ENCODE data around the gene MFAP4.
"Not testable (repeated sequence)": the region's sequence is repeated elsewhere in the genome, so short reads cannot be mapped to it uniquely, and the experiment has no call there.

The MFAP4 gene

DNA sequence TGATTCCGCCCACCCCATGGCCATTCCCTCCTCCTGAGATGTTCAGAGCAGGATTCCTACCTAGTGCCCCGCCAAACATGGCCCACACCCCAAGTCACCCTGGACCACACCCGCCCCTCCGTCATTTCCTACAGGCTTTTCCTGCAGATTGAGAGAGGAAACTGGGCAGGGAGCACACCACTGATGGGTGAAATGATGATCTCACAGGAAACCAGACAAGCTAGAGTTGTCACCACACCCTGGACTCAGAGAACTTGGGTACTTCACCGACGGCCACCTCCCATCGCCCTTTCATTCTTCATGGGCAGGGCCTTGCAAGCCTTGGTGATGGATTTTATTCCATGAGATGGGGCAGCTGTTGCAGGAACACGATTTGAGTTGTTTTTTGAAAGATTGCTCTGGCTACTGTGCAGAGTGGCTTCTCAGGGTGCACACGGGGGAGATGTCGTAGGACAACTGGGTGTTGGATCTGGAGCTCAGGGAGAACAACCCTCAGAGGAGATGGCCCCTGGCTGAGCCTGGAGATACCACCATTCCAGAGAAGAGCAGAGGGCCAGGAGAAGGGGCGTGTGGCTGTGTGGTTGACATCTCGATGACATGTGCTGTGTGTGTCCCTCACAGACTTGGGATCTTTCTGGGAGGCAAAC, 17.0 kb downstream of the MFAP4 start:
- DNase-seq = no peak

DNA sequence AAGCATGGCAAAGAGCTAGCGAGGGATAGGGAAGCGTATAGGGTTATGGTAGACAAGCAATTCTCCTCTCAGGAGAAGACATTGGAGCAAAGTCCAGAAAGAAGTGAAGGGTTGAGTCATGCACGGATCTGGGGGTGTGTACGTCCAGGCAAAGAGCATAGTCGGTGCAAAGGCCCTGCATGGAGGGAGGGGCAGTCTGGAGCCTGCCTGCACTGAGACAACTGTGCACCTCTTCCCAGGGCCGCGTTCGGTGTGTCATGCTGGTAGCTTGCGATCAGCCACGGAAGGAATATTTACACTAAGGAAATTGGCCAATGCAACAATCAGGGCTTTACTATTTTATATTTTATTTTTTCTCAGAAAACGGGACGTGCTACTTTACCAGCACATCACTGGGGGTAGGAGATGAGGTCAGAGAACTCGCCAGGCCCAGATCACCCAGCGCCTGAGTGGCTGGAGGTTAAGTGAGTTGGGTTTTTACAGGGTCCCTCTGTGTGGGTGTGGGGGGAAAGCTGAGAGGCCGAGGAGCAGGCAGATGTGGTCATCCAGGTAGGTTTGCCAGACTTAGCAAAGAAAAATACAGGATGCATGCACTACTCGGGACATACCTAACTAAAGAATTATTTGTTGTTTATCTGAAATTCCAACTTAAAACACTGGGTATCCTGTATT, 17.7 kb downstream of the MFAP4 start:
- no peak for DNase-seq

DNA sequence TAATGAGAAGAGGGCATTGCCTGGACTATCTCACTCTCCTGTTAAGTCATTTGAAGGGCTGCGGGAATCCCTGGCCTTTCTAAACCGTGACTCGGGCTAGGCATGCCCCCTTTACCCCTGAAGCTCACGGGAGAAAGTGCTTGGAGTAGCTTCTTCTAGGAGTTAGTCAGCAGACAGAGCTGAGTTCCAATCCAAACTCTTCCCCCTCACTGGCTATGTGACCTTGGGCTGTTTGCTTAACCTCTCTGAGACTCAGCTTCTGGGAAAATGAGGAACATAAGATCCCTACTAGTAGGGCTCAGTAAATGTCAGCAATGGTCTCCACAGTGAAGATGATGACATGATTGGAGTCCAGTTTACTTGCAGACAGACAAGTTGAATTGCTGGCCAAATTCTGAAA, 18.8 kb downstream of the MFAP4 start:
- no peak for DNase-seq

DNA sequence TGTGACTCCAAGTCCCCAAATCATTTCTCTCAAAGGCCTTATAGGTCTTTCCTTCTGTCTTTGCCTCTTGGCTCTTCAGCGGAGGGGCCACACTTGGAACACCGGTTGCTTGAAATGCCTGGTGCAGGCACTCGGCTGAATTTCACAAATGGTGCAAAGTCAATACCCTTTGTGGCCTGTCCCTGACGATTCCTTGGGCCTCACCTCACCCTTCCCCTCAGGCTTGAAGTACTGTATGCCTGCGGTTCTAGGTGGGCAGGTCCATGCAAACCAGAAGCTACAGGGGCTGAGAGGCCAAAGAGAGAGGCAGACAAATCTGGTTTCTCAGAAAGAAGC, 20.4 kb downstream of the MFAP4 start:
- no peak for DNase-seq

DNA sequence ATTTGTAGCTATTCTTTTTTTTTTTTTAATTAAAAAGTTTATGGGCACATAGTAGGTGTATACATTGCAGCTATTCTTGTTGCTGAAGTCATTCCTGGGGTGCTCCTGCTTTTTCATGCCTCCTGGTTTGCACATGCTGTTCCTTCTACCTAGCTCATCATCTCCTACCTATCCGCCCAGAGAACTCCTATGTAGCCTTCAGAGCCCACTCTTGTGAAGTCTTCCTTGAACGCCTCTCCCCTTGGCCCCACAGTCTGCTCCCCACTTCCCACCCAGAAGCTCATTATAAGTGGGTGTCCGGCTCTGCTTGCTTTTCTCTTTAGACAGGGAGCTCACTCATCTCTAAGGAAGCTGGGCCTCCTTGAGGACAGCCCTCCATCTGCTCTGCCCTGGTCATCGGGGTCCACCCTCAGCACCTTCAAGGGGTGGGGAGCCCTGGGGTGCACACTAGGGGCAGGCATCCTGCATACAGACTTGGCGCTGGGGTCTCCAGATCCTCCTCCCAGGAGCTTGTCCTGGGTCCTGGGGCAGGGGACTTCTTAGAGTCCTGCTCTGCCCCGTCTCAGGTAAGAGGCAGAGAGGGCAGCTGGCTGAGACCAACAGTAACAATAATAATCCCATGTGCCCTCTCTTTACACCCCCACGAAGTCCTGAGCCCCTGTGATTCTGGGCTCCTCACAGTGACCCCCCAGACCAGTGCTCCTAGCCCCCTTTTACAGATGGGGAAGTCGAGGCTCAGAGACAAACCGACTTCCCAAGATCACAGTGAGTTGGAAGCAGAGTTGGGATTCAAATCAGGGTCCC, 21.0 kb downstream of the MFAP4 start:
- DNase-seq = no peak

DNA sequence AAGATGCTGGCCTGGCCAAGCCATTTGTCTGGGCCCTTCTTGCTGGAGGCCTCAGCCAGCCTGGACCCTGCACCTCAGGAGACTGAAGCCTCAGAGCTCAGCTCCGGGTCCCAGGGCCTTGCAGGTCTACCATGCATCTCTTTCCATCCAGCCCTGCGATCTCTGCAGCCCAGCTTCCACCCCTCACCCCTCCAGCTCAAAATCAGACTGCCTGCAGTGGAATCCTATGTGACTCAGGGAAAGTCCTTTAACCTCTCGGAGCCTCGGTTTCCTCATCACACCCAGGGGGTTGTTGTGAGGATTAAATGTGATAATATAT, 21.5 kb downstream of the MFAP4 start:
- DNase-seq = no peak

DNA sequence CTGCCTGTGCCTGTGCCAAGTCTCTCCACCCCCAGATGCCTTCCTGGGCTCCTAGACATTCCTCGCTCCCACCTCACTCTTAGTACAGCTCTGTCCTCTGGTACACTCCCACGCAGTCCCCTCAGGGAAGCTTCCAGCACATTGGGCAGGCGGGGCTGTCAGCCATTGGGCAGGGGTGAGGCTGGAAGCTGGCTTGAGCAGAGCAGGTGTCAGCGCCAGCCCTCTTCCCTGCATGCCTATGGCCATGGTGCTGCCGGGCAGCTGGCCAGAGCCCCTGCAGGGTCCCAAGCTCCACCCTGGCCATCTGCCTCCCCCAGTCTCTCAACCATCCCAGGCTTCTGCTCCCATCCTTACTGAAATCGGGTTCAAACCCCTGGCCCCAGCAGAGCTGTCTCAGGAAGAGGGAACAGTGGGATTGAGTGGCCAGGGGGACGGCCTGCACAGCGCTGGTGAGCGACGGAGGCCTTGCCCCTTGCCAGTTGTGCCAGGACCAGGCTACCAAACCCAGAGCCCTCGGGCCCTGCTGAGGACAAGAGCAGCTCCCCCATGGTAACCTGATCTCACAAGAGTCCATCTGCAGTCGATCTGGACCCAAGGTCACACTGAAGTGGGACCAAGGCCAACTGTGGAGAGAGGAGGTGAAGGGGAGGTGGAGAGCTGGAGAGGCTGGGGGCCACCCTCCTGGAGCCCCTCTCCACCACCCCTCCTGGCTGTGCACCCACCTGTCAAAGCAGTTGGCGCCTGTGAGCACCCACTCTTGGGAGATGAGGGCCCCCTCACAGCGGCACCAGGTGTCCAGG, 22.1 kb downstream of the MFAP4 start:
- DNase-seq = peak; percentile 59 to 89

DNA sequence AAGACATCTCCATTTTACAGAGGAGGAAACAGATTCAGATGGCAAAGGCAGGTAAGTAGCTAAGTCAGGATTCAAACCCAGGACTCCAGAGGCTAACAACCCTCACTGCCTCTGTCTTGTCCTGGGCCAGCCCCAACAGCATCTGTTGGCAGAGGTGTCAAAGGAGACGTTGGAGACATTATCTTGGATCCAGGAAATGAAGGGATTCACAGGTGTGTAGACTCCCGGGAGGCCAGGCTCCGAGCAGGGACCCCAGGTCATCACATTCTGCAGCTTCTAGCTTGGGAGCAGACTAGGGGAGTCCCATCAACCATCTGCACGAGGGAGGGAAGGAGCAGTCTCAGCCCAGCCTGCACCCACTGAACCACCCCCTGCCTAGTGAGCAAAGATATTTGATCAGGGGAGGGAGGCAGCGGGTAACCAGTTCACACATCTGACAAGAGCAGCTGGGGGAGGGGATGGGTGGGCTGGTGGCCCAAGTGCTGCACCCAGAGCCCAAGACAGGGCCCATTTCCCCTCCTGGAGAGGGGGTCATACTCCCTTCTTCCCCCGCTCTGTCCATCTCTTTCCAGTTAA, 23.4 kb downstream of the MFAP4 start:
- no peak for DNase-seq

DNA sequence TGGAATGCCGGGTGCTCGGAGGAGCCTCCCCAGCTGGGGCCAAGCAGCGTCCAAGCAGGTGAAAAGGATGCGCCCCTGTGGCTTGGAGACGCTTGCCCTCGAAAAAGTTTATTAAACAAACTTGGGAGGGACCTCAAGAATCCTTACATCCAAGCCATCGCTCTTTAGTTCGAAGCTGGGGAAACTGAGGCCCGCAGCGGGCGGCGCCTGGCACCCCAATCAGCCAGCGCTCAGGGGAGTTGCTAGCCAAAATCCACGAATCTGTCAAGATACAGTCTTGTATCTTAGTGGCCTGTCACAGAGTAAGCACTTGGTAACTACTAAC, 23.9 kb downstream of the MFAP4 start:
- DNase-seq = no peak

DNA sequence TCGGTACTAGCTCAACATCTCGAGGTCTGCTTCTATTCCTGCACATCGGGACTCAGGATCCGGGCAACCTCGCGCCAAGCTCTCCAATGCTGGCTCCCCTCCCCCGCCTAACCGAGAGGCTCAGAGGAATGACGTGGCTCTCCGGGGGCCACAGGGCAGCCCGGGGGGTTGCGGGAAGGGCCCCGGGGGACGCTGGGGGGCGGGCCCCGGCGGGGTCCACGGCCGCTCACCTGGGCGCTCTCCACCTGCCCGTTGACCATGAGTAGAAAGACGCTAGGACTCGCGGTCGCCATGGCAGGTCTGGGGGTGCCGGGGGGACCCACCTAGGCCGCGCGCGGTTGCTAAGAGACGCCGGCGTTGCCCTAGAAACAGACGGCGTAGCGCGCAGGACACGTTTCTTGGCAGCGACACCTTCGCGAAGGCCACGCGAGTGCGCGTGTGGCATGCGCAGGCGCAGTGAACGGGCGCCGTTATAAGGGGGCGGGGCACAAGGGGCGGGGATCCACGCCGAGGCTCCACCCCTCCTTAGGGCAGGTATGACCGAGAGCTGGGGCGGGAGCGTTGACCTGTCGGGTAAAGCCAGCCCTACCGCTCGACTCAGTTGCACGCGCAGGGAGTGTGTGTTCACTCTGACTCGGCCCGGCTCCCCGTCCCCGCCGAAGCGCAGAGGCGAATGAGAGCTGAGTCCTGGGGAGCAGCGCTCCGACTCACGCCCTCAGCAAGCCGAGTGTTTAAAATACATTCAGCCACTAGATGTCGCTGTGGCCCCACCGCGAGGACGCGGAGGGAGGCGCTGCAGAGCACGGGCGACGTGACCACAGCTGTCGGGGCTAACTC, 24.5 kb downstream of the MFAP4 start, which contains the start of gene B9D1:
TSS of gene B9D1 (minus strand) at position 447 of the 837 bp plus-strand sequence. CDS start at position 293, 154 bp downstream.
- peak; percentile 82 to 93 for DNase-seq

DNA sequence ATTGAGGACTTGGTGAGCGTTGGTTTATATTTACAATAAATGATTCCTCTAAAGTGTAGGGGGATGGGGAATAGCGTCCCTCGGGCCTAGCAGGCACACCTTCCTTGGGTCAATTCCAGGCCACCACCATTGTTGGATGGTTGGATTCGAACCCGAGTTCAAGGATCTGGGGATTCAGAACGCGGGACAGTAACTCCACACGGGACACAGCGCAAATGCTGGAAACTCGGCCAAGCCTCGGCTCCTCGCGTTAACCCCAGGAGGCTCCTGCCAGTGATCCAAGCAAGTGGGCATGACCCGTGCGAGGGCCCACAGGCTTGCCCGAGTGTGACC, 25.1 kb downstream of the MFAP4 start:
- no peak for DNase-seq

DNA sequence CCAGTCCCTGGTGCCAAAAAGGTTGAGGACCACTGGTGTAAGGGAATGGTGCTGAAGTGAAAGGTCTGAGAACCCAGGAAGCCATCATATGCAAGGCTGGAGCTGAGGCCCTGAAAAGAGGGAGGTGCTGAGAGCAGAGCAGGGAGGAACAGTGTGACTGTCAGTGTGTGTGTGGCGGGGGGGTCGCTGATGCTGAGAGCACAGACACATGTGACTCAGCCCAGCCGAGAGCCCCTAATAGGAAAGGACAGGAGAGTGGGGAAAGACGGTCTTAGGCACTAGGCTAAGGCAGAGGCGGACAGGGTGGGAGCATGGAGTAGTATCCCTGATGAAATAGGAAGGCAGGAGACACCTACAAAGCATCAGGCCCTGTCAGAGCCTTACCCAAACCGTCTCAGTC, 25.7 kb downstream of the MFAP4 start:
- DNase-seq = no peak

DNA sequence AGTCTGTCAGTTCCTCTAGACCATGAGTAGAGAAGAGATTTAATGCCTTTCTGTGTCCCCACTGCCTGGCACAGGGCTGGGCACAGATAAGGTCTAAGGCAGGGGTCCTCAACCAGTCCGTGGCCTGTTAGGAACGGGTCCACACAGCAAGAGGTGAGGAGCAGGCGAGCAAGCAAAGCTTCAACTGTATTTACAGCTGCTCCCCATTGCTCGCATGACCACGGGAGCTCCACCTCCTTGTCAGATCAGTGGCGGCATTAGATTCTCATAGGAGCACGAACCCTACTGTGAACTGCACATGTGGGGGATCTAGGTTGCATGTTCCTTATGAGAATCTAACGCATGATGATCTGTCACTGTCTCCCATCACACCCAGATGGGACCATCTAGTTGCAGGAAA, 26.2 kb downstream of the MFAP4 start:
- DNase-seq = no peak

DNA sequence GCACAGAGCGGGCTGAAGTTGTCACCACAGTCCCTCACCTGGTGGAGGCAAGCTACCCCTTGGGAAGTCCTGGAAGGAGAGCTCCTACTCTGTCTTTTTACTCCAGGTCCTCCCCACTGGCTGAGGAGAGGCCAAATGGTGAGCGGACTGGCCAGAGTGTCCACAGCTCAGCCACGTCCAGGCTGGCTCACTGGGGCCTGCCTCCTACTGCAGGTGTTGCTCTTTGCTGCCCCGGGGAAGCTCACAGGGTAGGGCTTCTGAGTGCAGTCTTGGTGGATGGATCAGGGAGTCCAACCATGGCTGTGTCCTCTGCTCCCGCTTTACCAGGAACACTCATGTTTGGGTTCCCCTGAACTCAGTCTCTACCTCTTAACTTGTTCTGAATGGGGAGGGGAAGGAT, 27.1 kb downstream of the MFAP4 start:
- DNase-seq = no peak

DNA sequence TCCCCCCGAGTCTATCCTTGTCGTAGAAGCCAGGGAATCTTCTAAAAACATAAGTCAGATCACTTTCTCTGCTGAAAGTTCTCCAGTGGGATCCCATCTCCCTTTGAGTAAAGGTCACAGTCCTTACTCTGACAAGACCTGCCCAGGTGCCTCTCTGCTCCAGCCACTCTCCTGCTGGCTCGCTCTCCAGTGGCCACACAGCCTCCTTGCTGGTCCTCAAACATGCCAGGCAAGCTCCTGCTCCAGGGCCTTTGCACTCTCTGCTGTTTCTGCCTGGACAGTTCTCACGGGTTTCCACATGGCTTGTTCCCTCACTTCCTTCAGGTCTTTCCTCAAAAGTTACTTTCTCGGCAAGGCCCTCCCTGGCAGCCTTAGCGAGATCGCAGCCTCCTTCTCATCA, 27.8 kb downstream of the MFAP4 start:
- DNase-seq = no peak

DNA sequence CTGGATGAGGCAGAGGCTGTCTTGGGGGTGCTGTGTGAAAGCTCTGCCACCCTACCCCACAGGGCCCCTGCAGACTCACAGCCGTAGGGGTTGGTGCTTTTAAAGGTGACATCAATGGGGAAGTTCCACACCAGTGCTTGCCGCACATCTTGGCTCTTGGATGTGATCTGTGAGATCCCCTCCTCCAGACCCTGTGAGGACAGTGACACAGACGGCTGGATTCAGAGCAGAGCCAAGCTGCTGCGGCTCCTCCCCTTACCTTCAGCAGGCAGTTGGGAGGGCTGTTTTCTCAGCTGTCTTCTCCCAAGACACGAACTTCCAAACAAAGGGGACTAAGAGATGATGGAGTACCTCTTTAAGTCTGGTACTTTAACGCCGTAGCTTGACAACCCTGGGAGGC, 29.2 kb downstream of the MFAP4 start:
- no peak for DNase-seq

DNA sequence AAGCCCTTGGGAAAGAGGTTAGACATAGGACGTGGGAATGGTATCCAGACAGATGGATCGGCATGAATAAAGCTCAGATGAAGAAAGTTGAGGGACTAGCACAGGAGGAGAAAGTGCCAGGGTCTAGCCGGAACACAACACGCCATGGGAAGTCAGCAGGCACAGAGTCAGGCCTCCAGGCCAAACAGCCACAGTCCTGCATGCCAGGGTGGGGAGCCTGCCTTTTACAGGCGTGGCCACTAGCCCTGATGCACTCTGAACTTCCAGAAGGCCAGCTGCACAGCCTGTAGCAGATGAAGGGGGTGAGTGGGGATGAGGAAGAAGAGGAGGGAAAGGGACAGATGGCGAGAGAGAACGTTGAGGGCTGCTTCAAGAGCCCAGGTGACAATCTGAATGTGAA, 29.6 kb downstream of the MFAP4 start:
- no peak for DNase-seq

DNA sequence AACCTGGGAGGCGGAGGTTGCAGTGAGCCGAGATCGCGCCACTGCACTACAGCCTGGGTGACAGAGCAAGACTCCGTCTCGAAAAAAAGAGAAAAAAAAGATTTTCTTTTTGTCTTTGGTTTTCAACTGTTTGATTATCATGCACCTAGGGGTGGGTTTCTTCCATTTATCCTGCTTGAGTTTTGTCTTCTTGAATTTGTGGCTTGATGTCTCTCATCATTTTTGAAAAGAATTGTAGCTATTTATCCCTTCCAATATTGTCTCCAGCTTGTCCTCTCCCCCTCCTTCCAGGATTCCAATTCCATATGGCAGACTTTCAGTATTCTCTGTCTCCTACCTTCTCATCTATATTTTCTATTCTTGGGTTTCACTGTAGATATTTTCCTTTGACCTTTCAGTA, 32.2 kb downstream of the MFAP4 start:
- no peak for DNase-seq

DNA sequence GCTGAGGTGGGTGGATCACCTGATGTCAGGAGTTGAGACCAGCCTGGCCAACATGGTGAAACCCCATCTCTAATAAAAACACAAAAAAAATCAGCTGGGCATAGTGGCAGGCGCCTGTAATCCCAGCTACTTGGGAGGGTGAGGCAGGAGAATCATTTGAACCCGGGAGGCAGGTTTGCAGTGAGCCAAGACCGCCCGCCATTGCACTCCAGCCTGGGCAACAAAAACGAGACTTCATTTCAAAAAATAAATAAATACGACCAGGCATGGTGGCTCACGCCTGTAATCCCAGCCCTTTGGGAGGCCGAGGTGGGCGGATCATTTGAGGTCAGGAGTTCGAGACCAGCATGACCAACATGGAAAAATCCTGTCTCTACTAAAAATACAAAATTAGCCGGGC, 33.6 kb downstream of the MFAP4 start:
- not testable (repeated sequence) for DNase-seq

DNA sequence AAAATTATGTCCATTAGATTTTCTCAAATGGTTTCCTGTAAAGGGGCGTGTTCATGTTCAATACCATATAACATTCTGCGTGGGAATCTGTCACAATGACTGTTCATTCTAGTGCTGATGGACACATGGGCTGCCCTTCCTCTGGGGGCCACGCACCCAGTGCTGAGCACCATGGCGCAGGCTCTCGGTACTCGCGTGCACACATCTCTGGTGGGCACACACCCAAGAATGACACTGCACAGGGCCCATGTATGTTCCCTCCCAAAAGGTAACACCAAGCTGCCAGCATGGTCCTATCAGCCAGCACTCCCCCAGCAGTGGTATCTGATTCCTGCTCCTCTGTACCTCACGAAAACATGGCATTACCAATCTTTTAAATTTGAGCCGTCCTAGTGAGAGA, 38.2 kb downstream of the MFAP4 start:
- DNase-seq = no peak

DNA sequence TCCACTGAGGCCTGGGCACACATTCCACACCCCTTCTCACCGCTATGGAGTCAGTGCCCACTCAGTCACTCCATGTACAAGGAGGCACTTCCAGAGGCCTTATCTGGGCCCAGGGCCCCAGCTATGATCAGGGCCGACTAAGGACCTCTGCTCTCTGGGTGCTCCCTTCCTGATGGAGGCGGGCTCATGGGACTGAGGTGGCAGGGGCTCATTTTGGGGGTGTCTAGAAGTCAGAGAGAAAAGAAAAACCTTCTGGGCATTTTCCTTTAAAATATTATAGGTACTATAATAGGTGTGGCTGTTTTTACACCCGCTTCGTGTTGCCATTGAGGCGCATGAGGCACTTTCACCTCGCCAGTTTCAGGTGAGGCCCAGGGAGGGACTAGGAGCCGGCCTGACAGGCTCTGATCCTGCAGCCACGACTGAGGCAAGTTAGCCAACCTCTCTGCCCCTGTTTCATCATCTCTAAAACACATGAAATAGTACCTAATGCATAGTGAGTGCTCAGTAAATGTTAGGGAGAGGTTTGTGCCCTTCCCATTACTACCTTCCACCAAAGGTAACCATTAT, 38.8 kb downstream of the MFAP4 start:
- DNase-seq = no peak
